CD4-positive, alpha-beta T cell treated with Interleukin-10 for 1 hour (primary cell): Measurements from ENCODE around the gene GP2.

ENCODE experiments used
- DNase-seq: peaks from one replicate; pipeline ENCODE4 v3.0.0-alpha.2; 2020

The GP2 gene

DNA sequence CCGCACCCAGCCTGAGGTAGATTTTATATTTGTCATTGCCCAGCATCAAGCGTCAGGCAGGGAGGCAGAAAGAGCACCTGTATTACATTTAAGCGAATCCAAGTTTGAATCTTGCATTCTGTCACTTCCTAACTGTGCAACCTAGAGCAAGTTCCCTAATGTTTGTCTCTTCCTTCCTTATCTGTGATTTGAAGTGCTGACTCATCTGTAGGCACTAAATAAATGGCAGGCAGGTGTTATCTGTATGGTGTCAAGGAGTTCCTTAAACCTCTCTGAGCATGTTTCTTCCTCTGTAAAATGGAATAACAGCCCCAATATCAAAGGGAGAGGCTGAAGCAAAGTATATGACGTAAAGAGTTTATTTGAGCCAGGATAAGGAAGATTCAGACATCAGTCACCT lies 24.3 kb downstream of the GP2 start:
- no peak for DNase-seq

GRCh38 chr16:20302389-20302788 lies 24.9 kb downstream of the GP2 start:
- DNase-seq = no peak

DNA sequence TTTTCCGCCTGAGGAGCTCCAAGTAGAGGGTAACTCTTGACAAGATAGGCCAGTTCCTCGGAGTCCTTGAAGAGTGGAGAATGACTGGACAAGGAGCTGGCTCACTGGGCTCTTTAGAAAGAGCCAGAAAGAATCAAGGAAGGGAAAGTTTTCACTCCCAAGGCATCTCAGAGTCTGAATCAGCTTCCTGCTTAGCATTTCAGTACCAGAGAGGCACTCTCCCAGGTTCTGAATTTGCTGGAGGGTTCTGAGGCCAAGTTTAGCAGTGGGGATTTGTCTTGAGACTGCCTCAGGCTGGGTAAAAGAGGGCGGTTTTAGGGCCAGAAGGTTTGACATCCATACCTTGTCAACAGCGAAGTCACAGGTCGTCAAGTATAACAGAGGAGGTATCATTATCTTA lies 25.5 kb downstream of the GP2 start:
- DNase-seq = no peak

DNA sequence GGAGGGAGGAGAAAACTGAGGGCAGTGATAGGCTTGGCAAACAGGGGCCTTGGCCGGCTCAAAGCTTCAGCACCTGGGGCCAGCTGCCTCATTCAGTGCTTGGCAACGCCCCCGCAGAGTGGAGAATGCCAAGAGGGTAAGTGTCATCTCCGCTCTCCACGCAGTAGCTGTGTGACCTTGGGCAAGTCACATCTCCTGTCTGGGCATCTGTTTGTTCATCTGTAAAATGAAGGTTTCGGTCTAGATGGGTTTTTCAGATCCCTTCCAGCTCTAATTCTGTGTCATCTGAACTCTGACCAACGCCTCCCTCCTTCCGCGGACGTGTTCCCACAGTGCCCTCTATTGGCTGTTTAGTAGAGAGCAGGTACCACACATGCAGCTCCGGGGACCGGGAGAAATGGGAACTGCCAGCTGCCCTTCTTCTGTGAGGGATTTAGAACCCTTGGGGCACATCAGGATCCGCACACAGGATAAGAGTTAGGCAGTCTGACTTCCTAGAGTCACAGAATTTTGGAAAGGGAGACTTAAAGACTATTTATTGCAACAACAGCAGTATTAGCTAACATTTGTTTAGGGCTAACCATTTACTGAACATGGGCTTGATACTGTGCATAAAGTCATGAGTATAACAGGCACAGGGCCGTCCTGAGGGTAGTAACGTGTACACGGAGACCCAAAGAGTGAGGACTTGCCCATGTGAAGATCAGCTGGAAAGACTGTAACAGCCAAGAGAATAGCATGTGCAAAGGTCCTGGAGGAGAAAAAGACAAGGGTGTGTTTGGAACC lies 26.8 kb downstream of the GP2 start:
- DNase-seq = peak; percentile 7

- no peak for DNase-seq
Measured at GRCh38 chr16:20298452-20298851, 28.9 kb downstream of the GP2 start.

- no peak for DNase-seq
Measured at GRCh38 chr16:20291208-20292206, 35.8 kb downstream of the GP2 start.

- no peak for DNase-seq
Measured at GRCh38 chr16:20289571-20289970, 37.7 kb downstream of the GP2 start.

DNA sequence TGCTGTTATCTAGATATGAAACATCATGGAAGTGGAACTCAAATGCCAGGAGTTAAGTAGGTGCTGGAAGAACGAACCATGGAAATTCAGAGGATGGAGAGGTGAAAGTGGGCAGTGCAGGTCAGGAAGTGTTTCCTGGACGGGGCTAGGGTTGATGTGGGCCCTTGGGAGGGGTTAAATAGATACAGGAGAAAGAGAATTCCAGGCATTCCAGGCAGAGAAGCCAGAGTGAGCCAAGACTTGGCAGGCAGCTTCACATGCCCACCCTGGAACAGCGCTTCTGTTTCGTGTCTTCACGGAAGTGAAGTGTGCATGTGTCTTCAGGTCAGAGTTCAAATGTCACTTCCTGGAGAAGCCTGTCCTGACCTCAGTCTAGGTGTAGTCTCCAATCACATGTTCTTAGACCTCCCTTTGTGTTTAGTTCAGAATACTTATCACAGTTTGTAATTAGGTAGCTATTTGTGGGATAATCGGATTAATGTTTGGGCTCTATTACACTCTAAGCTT lies 41.3 kb downstream of the GP2 start:
- no peak for DNase-seq

DNA sequence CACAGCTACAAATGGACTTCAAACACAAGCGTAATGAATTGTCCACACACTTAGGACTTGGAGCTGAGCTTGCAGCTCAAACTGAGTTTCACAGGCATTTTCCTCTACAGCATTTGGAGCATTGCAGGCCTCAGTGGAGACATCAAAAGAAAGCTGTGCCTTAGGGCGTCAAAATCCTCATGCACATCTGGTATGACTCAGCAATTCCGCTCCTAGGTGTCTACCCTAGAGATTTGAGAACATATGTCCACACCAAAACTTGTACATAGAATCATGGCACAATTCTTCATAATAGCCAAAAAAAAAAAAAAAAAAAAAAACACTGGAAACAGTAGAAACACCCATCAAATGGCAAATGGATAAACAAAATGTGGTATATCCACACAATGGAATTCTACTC lies 47.1 kb downstream of the GP2 start:
- DNase-seq = no peak

GRCh38 chr16:20271893-20272292 lies 55.4 kb downstream of the GP2 start:
- DNase-seq = no peak

- no peak for DNase-seq
Measured at GRCh38 chr16:20268409-20268808, 58.9 kb downstream of the GP2 start.

- DNase-seq = no peak
Measured at GRCh38 chr16:20265019-20265418, 62.3 kb downstream of the GP2 start.

DNA sequence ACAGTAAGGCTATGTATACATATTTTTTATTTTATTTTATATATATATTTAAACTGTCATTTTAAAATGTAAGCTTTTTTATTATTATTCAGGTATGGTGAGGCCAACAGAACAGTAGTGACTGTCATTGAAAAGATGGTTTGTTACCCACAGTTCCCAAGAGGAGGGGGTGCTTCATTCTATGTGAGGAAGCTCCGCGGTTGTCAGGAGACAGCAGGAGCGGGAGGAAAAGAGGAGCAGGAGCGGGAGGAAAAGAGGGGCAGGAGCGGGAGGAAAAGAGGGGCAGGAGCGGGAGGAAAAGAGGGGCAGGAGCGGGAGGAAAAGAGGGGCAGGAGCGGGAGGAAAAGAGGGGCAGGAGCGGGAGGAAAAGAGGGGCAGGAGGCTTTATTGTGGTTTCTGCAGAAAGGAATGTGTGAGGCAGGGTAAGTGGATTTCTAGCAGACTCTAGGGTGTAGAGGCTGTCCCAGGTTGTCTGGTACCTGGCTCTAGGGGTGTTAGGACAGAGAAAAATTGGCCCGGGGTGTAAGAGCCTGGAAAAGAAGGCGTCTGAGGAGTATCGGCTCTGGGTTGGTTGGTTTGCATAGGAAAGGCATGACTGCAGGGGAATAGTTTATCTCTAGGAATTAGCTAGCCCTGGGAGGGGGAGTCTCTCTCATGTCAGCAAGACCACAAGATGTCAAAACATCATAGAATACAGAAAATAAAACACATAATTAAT lies 64.0 kb downstream of the GP2 start:
- no peak for DNase-seq

DNA sequence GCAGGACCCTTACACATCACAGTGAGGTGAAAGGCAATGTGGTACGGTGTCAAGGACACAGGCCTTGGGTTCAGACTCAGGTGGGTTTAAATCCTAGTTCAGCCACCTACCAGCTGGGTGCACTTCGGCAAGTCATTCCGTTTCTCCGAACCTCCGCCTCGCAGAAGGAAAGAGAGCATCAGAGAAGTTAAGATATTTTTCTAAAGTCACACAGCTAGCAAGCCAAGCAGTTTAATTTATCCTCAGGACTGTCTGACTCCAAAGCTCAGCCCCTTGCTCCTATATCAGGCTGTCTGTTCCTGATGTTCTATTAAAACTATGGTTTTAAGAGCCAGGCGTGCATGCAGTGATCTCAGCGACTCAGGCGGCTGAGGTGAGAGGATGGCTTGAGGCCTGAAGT lies 65.1 kb downstream of the GP2 start:
- no peak for DNase-seq

GRCh38 chr16:20260215-20261009 lies 66.9 kb downstream of the GP2 start:
- DNase-seq = no peak
